Astrocyte of the hippocampus (primary cell): ENCODE measurements around the gene C10orf67.
"Not testable (repeated sequence)": the region's sequence is repeated elsewhere in the genome, so short reads cannot be mapped to it uniquely, and the experiment has no call there.

Source experiments
- DNase-seq: peaks from one replicate; pipeline ENCODE4 v3.0.0; 2011; ENCODE audit warnings: low read depth, low spot score

The C10orf67 gene

GRCh38 chr10:23362879-23363792 is 18.5 kb upstream of the C10orf67 start:
- DNase-seq: no peak

- DNase-seq: no peak
These were observed 17.7 kb upstream of the C10orf67 start for GRCh38 chr10:23362069-23362830.

- DNase-seq: no peak
These were observed 17.1 kb upstream of the C10orf67 start for GRCh38 chr10:23361665-23362064.

GRCh38 chr10:23359692-23360380 is 15.2 kb upstream of the C10orf67 start:
- no peak for DNase-seq

GRCh38 chr10:23358357-23358756 is 13.8 kb upstream of the C10orf67 start:
- no peak for DNase-seq

GRCh38 chr10:23354630-23355279 is 10.2 kb upstream of the C10orf67 start:
- no peak for DNase-seq

GRCh38 chr10:23351926-23352519 is 7.4 kb upstream of the C10orf67 start:
- no peak for DNase-seq

- DNase-seq: not testable (repeated sequence)
These were observed 6.1 kb upstream of the C10orf67 start for GRCh38 chr10:23350706-23351105.

GRCh38 chr10:23345861-23346260 is 1.3 kb upstream of the C10orf67 start:
- peak; percentile 76 for DNase-seq

- DNase-seq: peak; percentile 61
These were observed 881 bp downstream of the C10orf67 start for GRCh38 chr10:23343591-23344240.

GRCh38 chr10:23342213-23342884 is 2.2 kb downstream of the C10orf67 start:
- no peak for DNase-seq

GRCh38 chr10:23341004-23341403 is 3.6 kb downstream of the C10orf67 start:
- no peak for DNase-seq

GRCh38 chr10:23340354-23340753 is 4.2 kb downstream of the C10orf67 start:
- DNase-seq: no peak

GRCh38 chr10:23338886-23339285 is 5.7 kb downstream of the C10orf67 start:
- DNase-seq: no peak

GRCh38 chr10:23338155-23338828 is 6.3 kb downstream of the C10orf67 start:
- no peak for DNase-seq

- DNase-seq: no peak
These were observed 7.0 kb downstream of the C10orf67 start for GRCh38 chr10:23337616-23338015.

GRCh38 chr10:23331567-23332301 is 12.9 kb downstream of the C10orf67 start:
- no peak for DNase-seq

GRCh38 chr10:23330948-23331347 is 13.6 kb downstream of the C10orf67 start:
- no peak for DNase-seq
